Ectodermal cell (in vitro differentiated cells): ENCODE data around the gene RASA4.
"Not testable (repeated sequence)": the region's sequence is repeated elsewhere in the genome, so short reads cannot be mapped to it uniquely, and the experiment has no call there.

ENCODE experiments used
- H3K27ac ChIP-seq: 2 replicates; pipeline ENCODE4 v1.7.0; 2013; ENCODE audit warnings: mild to moderate bottlenecking, low read depth, low read length; ENCODE audit not compliant: insufficient read depth, poor library complexity, severe bottlenecking
- H3K27me3 ChIP-seq: 2 replicates; pipeline ENCODE4 v1.7.0; 2013; ENCODE audit warnings: mild to moderate bottlenecking, low read length; ENCODE audit not compliant: insufficient read depth, control insufficient read depth, poor library complexity, severe bottlenecking
- H3K36me3 ChIP-seq: one replicate; pipeline ENCODE4 v1.7.0; 2013; ENCODE audit warnings: low read length; ENCODE audit not compliant: control insufficient read depth, insufficient read depth
- H3K4me1 ChIP-seq: one replicate; pipeline ENCODE4 v1.7.0; 2013; ENCODE audit warnings: low read length; ENCODE audit not compliant: control insufficient read depth, insufficient read depth
- H3K4me3 ChIP-seq: 2 replicates; pipeline ENCODE4 v1.7.0; 2013; ENCODE audit warnings: low read depth, low read length, control low read depth; ENCODE audit not compliant: insufficient read depth
- H3K9me3 ChIP-seq: 2 replicates; pipeline ENCODE4 v1.7.0; 2013; ENCODE audit warnings: mild to moderate bottlenecking, low read length, moderate library complexity; ENCODE audit not compliant: control insufficient read depth
- WGBS, 2 experiments: methylation state at CpG; one replicate each; pipeline ENCODE4 v1.1.7; 2013; ENCODE audit warnings: missing lambda C conversion rate in 2 of 2; 5-methylcytosine and 5-hydroxymethylcytosine counted together

Gene RASA4

DNA sequence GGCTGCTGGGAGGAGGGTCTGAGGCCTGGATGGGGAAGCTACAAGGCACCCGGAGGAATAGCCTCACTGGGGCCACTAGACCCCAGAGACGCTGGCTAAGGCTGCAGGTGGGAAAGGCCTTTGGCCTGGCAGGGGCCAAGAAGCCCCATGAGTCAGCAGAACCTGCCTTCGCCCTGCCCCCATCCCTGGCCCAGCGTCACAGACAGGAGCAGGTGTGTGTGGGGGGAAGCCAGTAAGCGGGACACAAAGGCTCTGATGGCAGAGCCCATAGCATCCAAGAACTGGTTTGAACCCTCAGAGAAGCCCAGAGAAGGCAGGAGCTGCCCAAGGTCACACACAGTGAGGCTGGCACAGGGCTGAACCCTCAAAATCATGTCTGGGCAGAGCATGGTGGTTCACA lies 9.7 kb downstream of the RASA4 start:
- not testable (repeated sequence) for H3K27me3 ChIP-seq, H3K4me3 ChIP-seq, H3K4me1 ChIP-seq, H3K9me3 ChIP-seq, H3K27ac ChIP-seq, H3K36me3 ChIP-seq
- WGBS, 2 experiments: no CpG with 5 or more reads among the region's 5 CpGs

GRCh38 chr7:102604431-102605145 lies 12.0 kb downstream of the RASA4 start:
- H3K4me1 ChIP-seq, H3K27ac ChIP-seq, H3K9me3 ChIP-seq, H3K4me3 ChIP-seq, H3K27me3 ChIP-seq, H3K36me3 ChIP-seq: not testable (repeated sequence)
- no CpG with 5 or more reads among the region's 19 CpGs for WGBS, 2 experiments

DNA sequence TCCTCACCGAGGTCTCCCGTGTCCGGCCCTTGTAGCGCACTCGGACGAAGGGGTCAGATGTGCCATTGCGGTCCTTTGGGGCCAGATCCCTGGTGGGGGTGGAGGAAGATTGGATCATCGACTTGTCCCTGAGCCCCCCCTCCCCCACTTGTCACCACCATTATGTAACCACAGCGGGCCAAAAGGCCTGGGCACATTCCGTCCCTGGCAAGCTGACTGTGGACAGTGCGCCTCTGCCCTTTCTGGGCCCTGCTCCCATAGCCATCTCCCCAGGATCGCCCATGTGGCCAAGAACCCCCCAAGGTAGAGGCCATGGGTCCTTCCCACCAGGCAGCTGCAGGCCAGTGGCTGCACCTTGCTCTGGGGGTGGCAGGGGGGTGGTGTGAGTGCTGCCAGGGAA lies 14.2 kb downstream of the RASA4 start:
- not testable (repeated sequence) for H3K4me1 ChIP-seq, H3K9me3 ChIP-seq, H3K27me3 ChIP-seq, H3K36me3 ChIP-seq, H3K27ac ChIP-seq, H3K4me3 ChIP-seq
- no CpG with 5 or more reads among the region's 12 CpGs for WGBS, 2 experiments

- H3K36me3 ChIP-seq, H3K9me3 ChIP-seq, H3K4me3 ChIP-seq, H3K27ac ChIP-seq, H3K4me1 ChIP-seq, H3K27me3 ChIP-seq: not testable (repeated sequence)
- no CpG with 5 or more reads among the region's 9 CpGs for WGBS, 2 experiments
Measured at GRCh38 chr7:102599699-102600098, 16.9 kb downstream of the RASA4 start.

- H3K9me3 ChIP-seq, H3K27me3 ChIP-seq, H3K27ac ChIP-seq, H3K4me3 ChIP-seq, H3K4me1 ChIP-seq, H3K36me3 ChIP-seq: not testable (repeated sequence)
- WGBS, 2 experiments: 90 to 93% methylated on average over 4 of the region's 10 CpGs
Measured at GRCh38 chr7:102596036-102596435, 20.5 kb downstream of the RASA4 start.

- not testable (repeated sequence) for H3K36me3 ChIP-seq, H3K9me3 ChIP-seq, H3K4me3 ChIP-seq, H3K27ac ChIP-seq, H3K27me3 ChIP-seq, H3K4me1 ChIP-seq
- no CpG with 5 or more reads among the region's 68 CpGs for WGBS, 2 experiments
Measured at GRCh38 chr7:102593637-102594334, 22.8 kb downstream of the RASA4 start.

DNA sequence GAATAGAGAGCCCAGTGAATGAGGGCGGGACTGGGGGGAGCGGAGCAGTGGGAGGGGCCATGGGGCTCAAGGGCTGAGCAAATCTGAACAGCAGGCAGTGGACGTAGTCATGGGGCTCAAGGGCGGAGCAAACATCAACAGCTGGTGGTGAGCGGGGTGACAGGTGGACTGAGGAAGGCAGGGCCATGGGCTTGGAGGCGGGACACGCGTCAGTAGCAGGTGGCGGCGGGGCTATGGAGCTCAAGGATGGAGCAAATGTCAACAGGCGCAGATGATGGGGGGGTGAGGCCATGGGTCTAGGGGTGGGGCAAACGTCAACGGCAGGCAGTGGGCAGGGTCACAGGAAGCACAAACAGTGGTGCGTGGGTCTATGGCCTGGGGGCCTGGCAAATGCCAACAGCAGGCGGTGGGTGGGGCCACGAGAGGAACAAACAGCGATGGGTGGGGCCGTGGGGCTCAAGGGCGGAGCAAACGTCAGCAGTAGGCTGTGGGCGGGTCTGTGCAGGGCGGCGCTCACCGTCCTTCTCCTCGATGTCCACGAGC lies 24.0 kb downstream of the RASA4 start:
- WGBS, 2 experiments: 42 to 43% methylated on average over 8 of the region's 26 CpGs
- H3K4me1 ChIP-seq, H3K9me3 ChIP-seq, H3K27ac ChIP-seq, H3K36me3 ChIP-seq, H3K4me3 ChIP-seq, H3K27me3 ChIP-seq: not testable (repeated sequence)

DNA sequence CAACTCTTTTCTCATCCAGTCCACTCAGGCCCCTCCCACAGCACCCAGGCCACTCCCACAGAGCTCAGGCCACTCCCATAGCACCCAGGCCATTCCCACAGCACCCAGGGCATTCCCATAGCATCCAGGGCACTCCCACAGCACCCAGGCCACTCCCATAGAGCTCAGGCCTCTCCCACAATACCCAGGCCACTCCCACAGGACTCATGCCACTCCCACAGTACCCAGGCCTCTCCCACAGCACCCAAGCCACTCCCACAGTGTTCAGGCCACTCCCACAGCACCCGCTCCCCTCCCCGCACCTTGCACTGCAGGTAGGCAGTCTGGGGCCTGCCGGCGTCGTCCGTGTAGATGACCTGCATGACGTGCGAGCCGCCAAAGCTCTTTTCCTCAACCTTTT lies 26.7 kb downstream of the RASA4 start:
- not testable (repeated sequence) for H3K36me3 ChIP-seq, H3K9me3 ChIP-seq, H3K27me3 ChIP-seq, H3K4me1 ChIP-seq, H3K27ac ChIP-seq, H3K4me3 ChIP-seq
- WGBS, 2 experiments: no CpG with 5 or more reads among the region's 9 CpGs

- not testable (repeated sequence) for H3K27me3 ChIP-seq, H3K9me3 ChIP-seq, H3K27ac ChIP-seq, H3K36me3 ChIP-seq, H3K4me1 ChIP-seq, H3K4me3 ChIP-seq
- no CpG with 5 or more reads among the region's 5 CpGs for WGBS, 2 experiments
Measured at GRCh38 chr7:102583495-102583894, 33.1 kb downstream of the RASA4 start.

- not testable (repeated sequence) for H3K4me3 ChIP-seq, H3K27ac ChIP-seq, H3K36me3 ChIP-seq, H3K4me1 ChIP-seq, H3K9me3 ChIP-seq, H3K27me3 ChIP-seq
- no CpG with 5 or more reads among the region's 5 CpGs for WGBS, 2 experiments
Measured at GRCh38 chr7:102581722-102582121, 34.8 kb downstream of the RASA4 start.
